ENCODE data around the gene TNFSF9. TPM values are rescaled to one million over a fixed set of nuclear protein-coding genes. Genes with fewer than 3 reads are reported as not detected.

Gene TNFSF9
- total RNA-seq, 1 donor from 2014 or later, result 0.28 TPM

DNA sequence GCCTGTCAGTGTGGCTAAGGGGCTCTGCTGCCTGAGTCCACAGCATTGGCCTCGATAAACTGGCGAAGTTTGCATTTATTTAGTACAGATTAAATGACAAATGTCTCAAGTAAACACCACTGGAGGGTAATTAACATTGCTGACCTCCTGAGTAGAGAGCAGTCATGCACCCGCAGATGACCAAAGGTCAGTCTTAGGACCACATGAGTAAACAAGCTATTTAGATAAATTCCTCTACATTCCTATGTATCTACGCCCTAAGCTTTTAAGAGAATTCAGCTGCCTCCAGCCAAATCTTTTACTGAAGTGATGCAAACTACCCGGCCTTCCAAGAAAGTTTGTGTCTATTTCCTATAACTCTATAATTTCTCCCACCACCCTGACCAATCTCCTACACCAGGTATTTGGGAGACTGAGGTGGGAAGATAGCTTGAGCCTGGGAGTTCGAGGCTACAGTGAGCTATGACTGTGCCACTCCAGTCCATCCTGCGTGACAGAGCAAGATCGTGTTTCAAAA, 37.2 kb downstream of the TNFSF9 start:
- no peaks in the 10 kb centered on the region for H3K4me1 Mint-ChIP-seq
- H4K20me1 ChIP-seq (ENCODE audit: low read depth), result no peaks in the 10 kb centered on the region
- H3K9ac ChIP-seq, result no peak overlapping the region
- H3K9me3 Mint-ChIP-seq, result peaks cover 7% of the 10 kb centered on the region
- H3K27me3 ChIP-seq, result no peaks in the 10 kb centered on the region
- no peak for TF ChIP-seq CTCF (IDR thresholded peaks at IDR 0.05)
- TF ChIP-seq EZH2phosphoT487 (IDR thresholded peaks at IDR 0.05), result no peak
- TF ChIP-seq EZH2 (IDR thresholded peaks at IDR 0.05), result no peak
- no peaks in the 10 kb centered on the region for H3K36me3 Mint-ChIP-seq
- no peaks in the 10 kb centered on the region for H3K36me3 ChIP-seq
- H3K4me1 ChIP-seq, result no peaks in the 10 kb centered on the region
- H3K4me3 ChIP-seq, result no peak overlapping the region
- no peaks in the 10 kb centered on the region for H3K79me2 ChIP-seq (ENCODE audit: low read depth)
- no peak overlapping the region for H3K27ac ChIP-seq
- H3K4me3 Mint-ChIP-seq, result no peak overlapping the region
- no peak overlapping the region for H3K27ac Mint-ChIP-seq
- no peaks in the 10 kb centered on the region for H3K9me3 ChIP-seq (ENCODE audit: low read depth)
- H2AFZ ChIP-seq (replicated peaks), result no peak overlapping the region
- no peak for DNase-seq (ENCODE audit: low spot score)
- no peak overlapping the region for H3K4me2 ChIP-seq
- H3F3A ChIP-seq (ENCODE audit: low read depth), result no peaks in the 10 kb centered on the region
- peaks cover 7% of the 10 kb centered on the region for H3K27me3 Mint-ChIP-seq (ENCODE audit: insufficient read depth, low read depth)

GRCh38 chr19:6568816-6569215, 38.0 kb downstream of the TNFSF9 start:
- Histone ChIP-seq H4K20me1 (ENCODE audit: low read depth) (no peaks in the 10 kb centered on the region), H3K4me3 (no peak overlapping the region), H3K9me3 (ENCODE audit: low read depth) (no peaks in the 10 kb centered on the region), H3K4me2 (no peak overlapping the region), H3K9ac (no peak overlapping the region), H3K79me2 (ENCODE audit: low read depth) (no peaks in the 10 kb centered on the region), H3K4me1 (no peaks in the 10 kb centered on the region), H3K27ac (no peak overlapping the region), H2AFZ (replicated peaks) (no peak overlapping the region), H3K27me3 (no peaks in the 10 kb centered on the region), H3F3A (ENCODE audit: low read depth) (no peaks in the 10 kb centered on the region), H3K36me3 (no peaks in the 10 kb centered on the region)
- Mint-ChIP-seq H3K27me3 (ENCODE audit: insufficient read depth, low read depth) (peaks cover 7% of the 10 kb centered on the region), H3K36me3 (no peaks in the 10 kb centered on the region), H3K27ac (no peak overlapping the region), H3K4me3 (no peak overlapping the region), H3K4me1 (no peaks in the 10 kb centered on the region), H3K9me3 (peaks cover 7% of the 10 kb centered on the region)
- DNase-seq (ENCODE audit: low spot score), result no peak
- no peak for TF ChIP-seq EZH2phosphoT487 (IDR thresholded peaks at IDR 0.05)
- no peak for TF ChIP-seq EZH2 (IDR thresholded peaks at IDR 0.05)

- Histone ChIP-seq H3K4me3 (no peak overlapping the region), H3F3A (ENCODE audit: low read depth) (no peaks in the 10 kb centered on the region), H4K20me1 (ENCODE audit: low read depth) (no peaks in the 10 kb centered on the region), H3K27me3 (no peaks in the 10 kb centered on the region), H3K9me3 (ENCODE audit: low read depth) (no peaks in the 10 kb centered on the region), H3K4me1 (no peaks in the 10 kb centered on the region), H3K79me2 (ENCODE audit: low read depth) (no peaks in the 10 kb centered on the region), H2AFZ (replicated peaks) (no peak overlapping the region), H3K27ac (no peak overlapping the region), H3K9ac (no peak overlapping the region), H3K36me3 (no peaks in the 10 kb centered on the region), H3K4me2 (no peak overlapping the region)
- DNase-seq (ENCODE audit: low spot score), result no peak
- no peak overlapping the region for H3K4me3 Mint-ChIP-seq
- no peaks in the 10 kb centered on the region for H3K9me3 Mint-ChIP-seq
- no peaks in the 10 kb centered on the region for H3K36me3 Mint-ChIP-seq
- no peak for TF ChIP-seq CTCF (IDR thresholded peaks at IDR 0.05)
- TF ChIP-seq EZH2phosphoT487 (IDR thresholded peaks at IDR 0.05), result no peak
- TF ChIP-seq EZH2 (IDR thresholded peaks at IDR 0.05), result no peak
- peaks cover 7% of the 10 kb centered on the region for H3K27me3 Mint-ChIP-seq (ENCODE audit: insufficient read depth, low read depth)
- H3K4me1 Mint-ChIP-seq, result no peaks in the 10 kb centered on the region
- no peak overlapping the region for H3K27ac Mint-ChIP-seq
Observed at GRCh38 chr19:6570764-6571163, 39.9 kb downstream of the TNFSF9 start.

GRCh38 chr19:6571167-6571566, 40.3 kb downstream of the TNFSF9 start:
- no peaks in the 10 kb centered on the region for H3K9me3 Mint-ChIP-seq
- no peak overlapping the region for H3K4me3 Mint-ChIP-seq
- no peaks in the 10 kb centered on the region for H3K36me3 Mint-ChIP-seq

More at GRCh38 chr19:6571167-6571566, 40.3 kb downstream of the TNFSF9 start:
- no peaks in the 10 kb centered on the region for H3K27me3 ChIP-seq
- H3K27ac ChIP-seq, result no peak overlapping the region
- H3F3A ChIP-seq (ENCODE audit: low read depth), result no peaks in the 10 kb centered on the region
- H3K79me2 ChIP-seq (ENCODE audit: low read depth), result no peaks in the 10 kb centered on the region
- peaks cover 7% of the 10 kb centered on the region for H3K27me3 Mint-ChIP-seq (ENCODE audit: insufficient read depth, low read depth)
- H3K4me1 Mint-ChIP-seq, result no peaks in the 10 kb centered on the region
- H2AFZ ChIP-seq (replicated peaks), result no peak overlapping the region
- no peaks in the 10 kb centered on the region for H3K4me1 ChIP-seq
- DNase-seq (ENCODE audit: low spot score), result no peak
- TF ChIP-seq EZH2 (IDR thresholded peaks at IDR 0.05), result no peak
- no peak for TF ChIP-seq CTCF (IDR thresholded peaks at IDR 0.05)
- no peak for TF ChIP-seq EZH2phosphoT487 (IDR thresholded peaks at IDR 0.05)
- no peak overlapping the region for H3K9ac ChIP-seq
- H3K9me3 ChIP-seq (ENCODE audit: low read depth), result no peaks in the 10 kb centered on the region
- no peak overlapping the region for H3K27ac Mint-ChIP-seq
- H4K20me1 ChIP-seq (ENCODE audit: low read depth), result no peaks in the 10 kb centered on the region
- H3K4me3 ChIP-seq, result no peak overlapping the region
- no peaks in the 10 kb centered on the region for H3K36me3 ChIP-seq
- no peak overlapping the region for H3K4me2 ChIP-seq
